Heart left ventricle (tissue), 13 donors: Measurements from ENCODE around the gene COL4A6.

Experiments used
- POLR2A ChIP-seq, 2 donors: fragments of 450-650 bp; IDR thresholded peaks; one replicate each; pipeline ENCODE4 v1.6.1; 2017; ENCODE audit warnings: antibody characterized with exemption in 2 of 2, mild to moderate bottlenecking in 2 of 2, moderate library complexity in 2 of 2
- TF ChIP-seq, protein P1 (sequence below), 12 donors: fragments of 200-600 bp; sonication (generic) in 4 of 12; IDR thresholded peaks; one replicate each; pipeline versions ENCODE4 v1.5.0 to v1.8.0; 2018 to 2022; ENCODE audit warnings: antibody characterized with exemption in 12 of 12, mild to moderate bottlenecking in 5 of 12
- donor health status: ischemic (EF 13 %, LVEDD 7.1; RV severe dilation, severe dysfunction).
- donor health status: DM: no; HTN: yes; CAD: no.
- donor health status: DM: no; HTN: no; CAD: no.
- donor health status: ischemic (EF 25% LVEDD 6.9; RV normal size, moderate dysfunction).
- donor health status: ischemic (EF 25% LVEDD 5.7; RV mildly dilated, moderate dysfunction).
- donor health status: ischemic (EF 35%, LVEDD 5.7; RV mildly dilated, moderate dysfunction).
- donor health status: nonischemic (EF 11% LVEDD 7.7; RV severe dilation, severe dysfunction).
- donor health status: DM: yes; HTN: yes; CAD: no.
- donor health status: PGD.
- donor health status: ischemic (EF 29% LVEDD 5.4; RV normal size, mild dysfunction).
- donor health status: nonischemic (EF 23%, LVEDD 6.1; RV moderate dilation, normal function).

DNA sequence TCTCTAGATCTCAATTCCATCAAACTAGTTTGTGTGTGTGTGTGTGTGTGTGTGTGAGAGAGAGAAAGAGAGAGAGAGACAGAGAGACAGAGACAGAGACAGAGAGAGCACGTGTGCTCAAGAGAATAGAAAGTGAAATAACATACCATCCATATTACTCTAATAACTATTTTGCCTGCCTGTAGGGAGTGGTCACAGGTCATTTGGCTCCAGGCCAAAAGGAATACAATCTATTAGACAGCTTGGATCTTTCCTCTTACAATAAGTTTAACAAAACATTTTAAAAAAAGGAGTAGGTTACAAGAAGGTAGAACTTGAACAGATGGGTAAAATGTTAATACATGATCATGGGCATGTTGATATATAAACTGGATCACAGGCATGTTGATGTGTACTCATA lies 76.2 kb downstream of the COL4A6 start:
- TF ChIP-seq, protein P1, sequence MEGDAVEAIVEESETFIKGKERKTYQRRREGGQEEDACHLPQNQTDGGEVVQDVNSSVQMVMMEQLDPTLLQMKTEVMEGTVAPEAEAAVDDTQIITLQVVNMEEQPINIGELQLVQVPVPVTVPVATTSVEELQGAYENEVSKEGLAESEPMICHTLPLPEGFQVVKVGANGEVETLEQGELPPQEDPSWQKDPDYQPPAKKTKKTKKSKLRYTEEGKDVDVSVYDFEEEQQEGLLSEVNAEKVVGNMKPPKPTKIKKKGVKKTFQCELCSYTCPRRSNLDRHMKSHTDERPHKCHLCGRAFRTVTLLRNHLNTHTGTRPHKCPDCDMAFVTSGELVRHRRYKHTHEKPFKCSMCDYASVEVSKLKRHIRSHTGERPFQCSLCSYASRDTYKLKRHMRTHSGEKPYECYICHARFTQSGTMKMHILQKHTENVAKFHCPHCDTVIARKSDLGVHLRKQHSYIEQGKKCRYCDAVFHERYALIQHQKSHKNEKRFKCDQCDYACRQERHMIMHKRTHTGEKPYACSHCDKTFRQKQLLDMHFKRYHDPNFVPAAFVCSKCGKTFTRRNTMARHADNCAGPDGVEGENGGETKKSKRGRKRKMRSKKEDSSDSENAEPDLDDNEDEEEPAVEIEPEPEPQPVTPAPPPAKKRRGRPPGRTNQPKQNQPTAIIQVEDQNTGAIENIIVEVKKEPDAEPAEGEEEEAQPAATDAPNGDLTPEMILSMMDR (IDR thresholded peaks at IDR 0.05) = no peak
- TF ChIP-seq POLR2A (IDR thresholded peaks at IDR 0.05) = no peak
